Measurements from ENCODE around the gene DACH1. TPM values are rescaled to one million over a fixed set of nuclear protein-coding genes. Genes with fewer than 3 reads are reported as not detected.

DACH1 gene
- total and polyA plus RNA-seq, 2 of the 8 experiments (the other 6 are each of a cell fraction or from before 2014, with no cell fraction given): 0.12 to 0.67 TPM

GRCh38 chr13:71789693-71790329 is 77.2 kb downstream of the DACH1 start:
- H3K4me1 ChIP-seq (replicated peaks in 1 of 4; ENCODE audit: control insufficient read depth in 3 of 4, insufficient read depth in 4 of 4, low read length in 3 of 4): peaks cover 0 to 7% (median 2%) of the 10 kb centered on the region in 4 experiments; a peak in 3 of 7 replicates
- FAIRE-seq: no peak
- WGBS, 2 experiments (ENCODE audit: extremely low coverage in 1 of 2, insufficient coverage in 1 of 2, insufficient read length in 1 of 2, insufficient replicate concordance in 2 of 2, low coverage in 1 of 2, low lambda C conversion rate in 2 of 2, missing lambda C conversion rate in 1 of 2): 90% methylated on average over 5 of the region's 5 CpGs; no CpG with 5 or more reads in 1 of the 2 experiments

More at GRCh38 chr13:71789693-71790329, 77.2 kb downstream of the DACH1 start:
- Histone ChIP-seq H2BK12ac (ENCODE audit: low read depth, low read length) (no peak overlapping the region), H3K56ac (replicated peaks; ENCODE audit: insufficient read length, low read depth, low read length) (no peak overlapping the region), H4K20me1 (replicated peaks in 1 of 2; ENCODE audit: control insufficient read depth in 1 of 2, insufficient read depth in 2 of 2, low read length in 2 of 2) (no peaks in the 10 kb centered on the region), H3K23ac (ENCODE audit: insufficient read length) (no peak overlapping the region), H3K23me2 (ENCODE audit: low read depth, low read length) (no peaks in the 10 kb centered on the region), H3K9me3 (ENCODE audit: insufficient read depth in 2 of 2, low read depth in 1 of 2, low read length in 1 of 2) (no peaks in the 10 kb centered on the region), H3K27me3 (replicated peaks in 1 of 4; ENCODE audit: control insufficient read depth in 3 of 4, extremely low read depth in 1 of 4, insufficient read depth in 3 of 4, low read length in 3 of 4) (no peaks in the 10 kb centered on the region), H3K4me3 (ENCODE audit: extremely low read depth in 1 of 4, insufficient read depth in 2 of 4, low read depth in 3 of 4, low read length in 4 of 4) (no peak overlapping the region), H3K36me3 (ENCODE audit: control insufficient read depth in 2 of 4, insufficient read depth in 4 of 4, low read length in 3 of 4) (no peaks in the 10 kb centered on the region), H3K4ac (replicated peaks; ENCODE audit: insufficient read length, low read depth, low read length) (no peak overlapping the region), H4K8ac (ENCODE audit: extremely low read depth, insufficient read depth, low read length) (no peak overlapping the region), H2BK15ac (ENCODE audit: low read length) (no peak overlapping the region), H2BK120ac (replicated peaks; ENCODE audit: low read depth, low read length) (no peak overlapping the region), H2AK5ac (ENCODE audit: low read depth, low read length) (no peak overlapping the region), H4K5ac (ENCODE audit: insufficient read length, low read depth, low read length) (no peak overlapping the region), H3K79me2 (ENCODE audit: control insufficient read depth in 1 of 2, insufficient read depth in 2 of 2, low read length in 2 of 2) (no peaks in the 10 kb centered on the region), H2BK5ac (ENCODE audit: low read depth, low read length) (no peak overlapping the region), H3K14ac (ENCODE audit: insufficient read length) (no peak overlapping the region), H3K18ac (ENCODE audit: extremely low read depth, low read length) (no peak overlapping the region), H3K4me2 (ENCODE audit: insufficient read depth in 1 of 2, low read depth in 2 of 2, low read length in 2 of 2) (no peak overlapping the region), H2AFZ (ENCODE audit: low read length) (no peak overlapping the region), H3K27ac (ENCODE audit: low read depth, low read length) (no peak overlapping the region), H3K79me1 (ENCODE audit: low read depth, low read length) (no peaks in the 10 kb centered on the region), H3K9ac (replicated peaks in 1 of 4; ENCODE audit: extremely low read depth in 1 of 4, low read depth in 3 of 4, low read length in 3 of 4) (no peak overlapping the region), H4K91ac (replicated peaks; ENCODE audit: insufficient read length, low read length) (no peak overlapping the region), H2BK20ac (ENCODE audit: low read length) (no peak overlapping the region)
- ChIA-PET POLR2A (ENCODE audit: partially characterized antibody) (no interaction called here), CTCF (ENCODE audit: partially characterized antibody) (no interaction called here)
- TF ChIP-seq CTBP2 (IDR thresholded peaks at IDR 0.05; ENCODE audit: borderline replicate concordance, insufficient read depth, insufficient read length, low read length) (no peak), MAFK (IDR thresholded peaks at IDR 0.05; ENCODE audit: low read depth, low read length) (no peak), RAD21 (IDR thresholded peaks at IDR 0.05 in 1 of 2, conservative IDR thresholded peaks at IDR 0.05 in 1 of 2; ENCODE audit: low read depth in 2 of 2, low read length in 2 of 2) (no peak), CBX5 (IDR thresholded peaks at IDR 0.05; ENCODE audit: low read depth, low read length) (no peak), ATF2 (IDR thresholded peaks at IDR 0.05; ENCODE audit: low read length) (no peak)
- no peak for DNase-seq (ENCODE audit: low read depth in 1 of 2, low spot score in 2 of 2)

Data from H1 (cell line).